Keratinocyte (primary cell): Measurements from ENCODE around the gene BEND4. TPM values are rescaled to one million over a fixed set of nuclear protein-coding genes. Genes with fewer than 3 reads are reported as not detected.
A peak's percentile ranks its signal among the peaks of the same experiment; 100 is the strongest.

Experiments
- DNase-seq: peaks from one replicate; pipeline ENCODE4 v3.0.0-alpha.2; 2011; ENCODE audit warnings: low read depth, missing footprints, low spot score
- FAIRE-seq: peaks from 2 replicates; lab custom pipeline; 2011; peaks lifted over from hg19 to GRCh38; lab: Jason Lieb, UNC
- H2AFZ ChIP-seq: 2 replicates; pipeline ENCODE4 v1.6.0; 2012; ENCODE audit warnings: low read length, control low read depth, inconsistent platforms; ENCODE audit not compliant: control insufficient read depth
- H3K27ac ChIP-seq: 2 replicates; pipeline ENCODE4 v1.5.1; 2011; ENCODE audit warnings: low read length; ENCODE audit not compliant: control insufficient read depth, insufficient read depth
- H3K27me3 ChIP-seq: 3 replicates; pipeline ENCODE4 v1.6.0; 2011; ENCODE audit warnings: low read length; ENCODE audit not compliant: control insufficient read depth, insufficient read depth; ENCODE audit errors: extremely low read depth
- H3K36me3 ChIP-seq, 2 experiments: 2 replicates in 1 of 2; 3 replicates in 1 of 2; pipeline ENCODE4 v1.5.1; 2011; ENCODE audit warnings: low read length in 2 of 2, mild to moderate bottlenecking in 1 of 2; ENCODE audit not compliant: control insufficient read depth in 2 of 2, insufficient read depth in 2 of 2; ENCODE audit errors: extremely low read depth in 1 of 2
- H3K4me1 ChIP-seq: 3 replicates; pipeline ENCODE4 v1.5.1; 2011; ENCODE audit warnings: low read length; ENCODE audit not compliant: control insufficient read depth, insufficient read depth; ENCODE audit errors: extremely low read depth
- H3K4me2 ChIP-seq: 3 replicates; pipeline ENCODE4 v1.6.0; 2011; ENCODE audit warnings: low read depth, low read length; ENCODE audit not compliant: control insufficient read depth, insufficient read depth; ENCODE audit errors: extremely low read depth
- H3K4me3 ChIP-seq, 3 experiments: fragments of 200-600 bp in 1 of 3; sonication (generic) in 1 of 3; 2 replicates in 2 of 3; 3 replicates in 1 of 3; pipeline ENCODE4 v1.5.1; 2011 to 2016; ENCODE audit warnings: low read length in 3 of 3, mild to moderate bottlenecking in 3 of 3, control low read depth in 2 of 3, inconsistent platforms in 1 of 3, low read depth in 1 of 3, mixed read lengths in 1 of 3, mixed run types in 1 of 3, moderate library complexity in 1 of 3; ENCODE audit not compliant: control insufficient read depth in 2 of 3, insufficient read depth in 2 of 3; ENCODE audit errors: extremely low read depth in 1 of 3
- H3K79me2 ChIP-seq: 2 replicates; pipeline ENCODE4 v1.6.0; 2012; ENCODE audit warnings: low read length; ENCODE audit not compliant: control insufficient read depth, insufficient read depth
- H3K9ac ChIP-seq: 3 replicates; pipeline ENCODE4 v1.6.0; 2011; ENCODE audit warnings: low read length; ENCODE audit not compliant: control insufficient read depth, insufficient read depth; ENCODE audit errors: extremely low read depth
- H3K9me1 ChIP-seq: 3 replicates; pipeline ENCODE4 v1.6.0; 2011; ENCODE audit warnings: low read length; ENCODE audit not compliant: control insufficient read depth, insufficient read depth; ENCODE audit errors: extremely low read depth
- H3K9me3 ChIP-seq: 2 replicates; pipeline ENCODE4 v1.5.1; 2012; ENCODE audit warnings: low read depth, low read length; ENCODE audit not compliant: control insufficient read depth
- H4K20me1 ChIP-seq: 3 replicates; pipeline ENCODE4 v1.6.0; 2011; ENCODE audit warnings: low read length; ENCODE audit not compliant: control insufficient read depth, insufficient read depth; ENCODE audit errors: extremely low read depth
- CTCF ChIP-seq, 3 experiments: IDR thresholded peaks in 1 of 3; conservative IDR thresholded peaks in 1 of 3; optimal IDR thresholded peaks in 1 of 3; 2 replicates in 2 of 3; 3 replicates in 1 of 3; pipeline versions ENCODE3 to v1.5.1; 2011; ENCODE audit warnings: low read length in 3 of 3, mild to moderate bottlenecking in 3 of 3, moderate library complexity in 2 of 3, control low read depth in 1 of 3, inconsistent platforms in 1 of 3; ENCODE audit not compliant: insufficient read depth in 2 of 3; ENCODE audit errors: extremely low read depth in 1 of 3
- EZH2 ChIP-seq: IDR thresholded peaks from one replicate; pipeline ENCODE4 v1.6.1; 2012; ENCODE audit warnings: inconsistent platforms, mild to moderate bottlenecking, low read length, moderate library complexity
- dilution Hi-C: fragments of 300-500 bp; cut with MboI; formaldehyde crosslinking; loops from one replicate; pipeline ENCODE4 v1.7.0; 2020; ENCODE audit warnings: low sequenced_read_pairs; ENCODE audit not compliant: extremely low pct_ligation_motif_present
- polyA plus RNA-seq, 5 experiments: library from polyadenylated mRNA; depleted of rRNA in 3 of 5; stranded (reverse) in 3 of 5; stranded (forward) in 1 of 5; unstranded in 1 of 5; fragments of >200 nt; gene quantifications; 1 replicate in 1 of 5; 2 replicates in 3 of 5; 3 replicates in 1 of 5; pipeline versions ENCODE4 v1.2.1 to v1.2.3, GENCODE V29; 2011 to 2012; ENCODE audit warnings: missing spikeins in 2 of 5, low read depth in 1 of 5, low replicate concordance in 1 of 5

BEND4 gene
- polyA plus RNA-seq, 1 donor (not counting 4 experiments of a cell fraction or from before 2014, with no cell fraction given), result not detected

GRCh38 chr4:42101446-42101975 lies 50.9 kb downstream of the BEND4 start:
- Histone ChIP-seq H4K20me1 (no peaks in the 10 kb centered on the region), H3K9me1 (no peaks in the 10 kb centered on the region), H3K27ac (no peak overlapping the region), H3K4me1 (peaks cover 9% of the 10 kb centered on the region), H3K4me3 (no peak overlapping the region), H3K79me2 (no peaks in the 10 kb centered on the region), H2AFZ (no peak overlapping the region), H3K36me3 (no peaks in the 10 kb centered on the region), H3K27me3 (no peaks in the 10 kb centered on the region), H3K4me2 (no peak overlapping the region), H3K9me3 (no peaks in the 10 kb centered on the region), H3K9ac (no peak overlapping the region)
- no peak for TF ChIP-seq EZH2
- no peak for TF ChIP-seq CTCF (optimal IDR thresholded peaks at IDR 0.05 in 1 of 3, IDR thresholded peaks at IDR 0.05 in 1 of 3, conservative IDR thresholded peaks at IDR 0.05 in 1 of 3; ENCODE audit: extremely low read depth in 1 of 3, insufficient read depth in 2 of 3, low read length in 3 of 3)
- DNase-seq (peak; percentile 45), FAIRE-seq (peak; percentile 98)
- dilution Hi-C loops, result no loop called here

- H3K4me1 ChIP-seq, result no peaks in the 10 kb centered on the region
- no peak overlapping the region for H2AFZ ChIP-seq
- dilution Hi-C loops, result no loop called here
- H3K4me2 ChIP-seq, result no peak overlapping the region
- no peak overlapping the region for H3K27ac ChIP-seq
- FAIRE-seq, result no peak
- peaks cover 1 to 12% of the 10 kb centered on the region in 2 experiments for H3K36me3 ChIP-seq
- H3K4me3 ChIP-seq, result no peak overlapping the region
- H3K9me3 ChIP-seq, result no peaks in the 10 kb centered on the region
- H4K20me1 ChIP-seq, result no peaks in the 10 kb centered on the region
- H3K9ac ChIP-seq, result no peak overlapping the region
- H3K27me3 ChIP-seq, result no peaks in the 10 kb centered on the region
- H3K79me2 ChIP-seq, result no peaks in the 10 kb centered on the region
- no peaks in the 10 kb centered on the region for H3K9me1 ChIP-seq
- DNase-seq, result no peak
- no peak for TF ChIP-seq CTCF (optimal IDR thresholded peaks at IDR 0.05 in 1 of 3, IDR thresholded peaks at IDR 0.05 in 1 of 3, conservative IDR thresholded peaks at IDR 0.05 in 1 of 3; ENCODE audit: extremely low read depth in 1 of 3, insufficient read depth in 2 of 3, low read length in 3 of 3)
- no peak for TF ChIP-seq EZH2
These were observed 64.1 kb downstream of the BEND4 start for GRCh38 chr4:42088386-42088785.
